K562 (cell line): Measurements from ENCODE around the gene ITGAV. TPM values are rescaled to one million over a fixed set of nuclear protein-coding genes. Genes with fewer than 3 reads are reported as not detected.
A peak's percentile ranks its signal among the peaks of the same experiment; 100 is the strongest.

Experiments
- CREB1 ChIP-seq, 2 experiments: sonication (generic) in 1 of 2; formaldehyde crosslinking in 1 of 2; IDR thresholded peaks; 2 replicates each; pipeline versions ENCODE4 v1.6.1 to v1.8.0; 2012 to 2022; ENCODE audit warnings: inconsistent platforms in 1 of 2, mild to moderate bottlenecking in 1 of 2, missing genetic modification reagents in 1 of 2, moderate library complexity in 1 of 2
- E2F6 ChIP-seq, 2 experiments: IDR thresholded peaks; 2 replicates each; pipeline ENCODE4 v1.6.1; 2011; ENCODE audit warnings: borderline replicate concordance in 1 of 2, control low read depth in 1 of 2, low read depth in 1 of 2, low read length in 1 of 2, mild to moderate bottlenecking in 1 of 2, mixed read lengths in 1 of 2, moderate library complexity in 1 of 2; ENCODE audit not compliant: insufficient read depth in 1 of 2, insufficient read length in 1 of 2, poor library complexity in 1 of 2, severe bottlenecking in 1 of 2; ENCODE audit errors: extremely low read depth in 1 of 2
- FOXO4 ChIP-seq: fragments of 450-650 bp; formaldehyde crosslinking; IDR thresholded peaks from 2 replicates; pipeline ENCODE4 v1.4.0; 2020; ENCODE audit warnings: mild to moderate bottlenecking, moderate library complexity
- MCM3 ChIP-seq: fragments of 450-650 bp; IDR thresholded peaks from 2 replicates; pipeline ENCODE4 v1.6.1; 2016
- MITF ChIP-seq: IDR thresholded peaks from 2 replicates; pipeline ENCODE4 v1.6.1; 2014; ENCODE audit warnings: antibody characterized with exemption
- MNT ChIP-seq, 2 experiments: fragments of 450-650 bp; conservative IDR thresholded peaks; 2 replicates each; pipeline ENCODE4 v1.6.1; 2017; ENCODE audit warnings: mild to moderate bottlenecking in 2 of 2, moderate library complexity in 2 of 2
- PBX2 ChIP-seq, 2 experiments: IDR thresholded peaks in 1 of 2; conservative IDR thresholded peaks in 1 of 2; 2 replicates each; pipeline ENCODE4 v1.6.1; 2016; ENCODE audit warnings: low read depth in 2 of 2, mild to moderate bottlenecking in 1 of 2, missing compliant biosample characterization in 1 of 2, missing genetic modification characterization in 1 of 2, moderate library complexity in 1 of 2
- ZNF511 ChIP-seq: sonication (generic); formaldehyde crosslinking; IDR thresholded peaks from 2 replicates; pipeline ENCODE4 v1.8.0; 2022; ENCODE audit warnings: mild to moderate bottlenecking, missing genetic modification reagents
- polyA plus RNA-seq, 8 experiments: library from polyadenylated mRNA; depleted of rRNA in 4 of 8; stranded (reverse) in 5 of 8; unstranded in 3 of 8; fragments of >200 nt; fragmentation: Nextera tagmentation in 2 of 8; fragmentation: Illumina TruSeq in 1 of 8; extraction: Ambion mirVana in 2 of 8; extraction: Trizol in 1 of 8; gene quantifications; 2 replicates each; pipeline versions ENCODE4 v1.2.1 to v1.2.3, GENCODE V29; 2011 to 2014; ENCODE audit warnings: inconsistent platforms in 1 of 8, missing spikeins in 1 of 8
- total RNA-seq, 7 experiments: library from RNA; depleted of rRNA in 6 of 7; stranded (reverse); fragments of >200 nt in 6 of 7; fragmentation: Illumina TruSeq in 2 of 7; extraction: Trizol in 2 of 7; gene quantifications; 2 replicates each; pipeline versions ENCODE4 v1.2.1 to v1.2.3, GENCODE V29; 2011 to 2021; ENCODE audit warnings: low replicate concordance in 1 of 7

The ITGAV gene
- total and polyA plus RNA-seq, 9 of the 15 experiments (the other 6 are each of a cell fraction or from before 2014, with no cell fraction given): 3.7 to 17.7 (median 10.7) TPM

GRCh38 chr2:186589612-186590349 is at the start of gene ITGAV (continued):
- TF ChIP-seq ZNF511 (CRISPR knock-in tag) (peak; percentile 16; the same call in 1 of the 2 replicates), MCM3 (no peak), FOXO4 (CRISPR knock-in tag) (no peak), E2F6 (IDR thresholded peaks at IDR 0.05; ENCODE audit: borderline replicate concordance in 1 of 2, extremely low read depth in 1 of 2, insufficient read depth in 1 of 2, insufficient read length in 1 of 2, low read depth in 1 of 2, low read length in 1 of 2, poor library complexity in 1 of 2, severe bottlenecking in 1 of 2) (peak in 1 of 2 experiments; percentile 73), MITF (0 out of 2 replicates have a peak, but pooled peaks have one; percentile 18), PBX2 (CRISPR knock-in tag; IDR thresholded peaks at IDR 0.05; ENCODE audit: low read depth) (no peak), PBX2 (tag; conservative IDR thresholded peaks at IDR 0.05; ENCODE audit: low read depth) (no peak), CREB1 (IDR thresholded peaks at IDR 0.05) (peak; percentile 41; the same call in 1 of the 2 replicates), CREB1 (CRISPR knock-in tag; IDR thresholded peaks at IDR 0.05) (peak; percentile 71), MNT (conservative IDR thresholded peaks at IDR 0.05) (peak in 1 of 2 experiments; percentile 52; a peak in 1 of 4 replicates)
